GM13977 (cell line): ENCODE results near the gene FLT1.

Experiments
- DNase-seq: peaks from one replicate; pipeline ENCODE4 v3.0.0; 2012; ENCODE audit warnings: low spot score
- in situ Hi-C: fragments of 300-500 bp; cut with MboI; formaldehyde crosslinking; loops from one replicate; pipeline ENCODE4 v1.12.0; 2022; ENCODE audit warnings: low sequenced_read_pairs, low pct_unique_long_range_greater_than_20kb, mixed read lengths, inconsistent platforms; ENCODE audit not compliant: unreplicated experiment
- TF ChIP-seq, protein P1 (sequence below): IDR thresholded peaks from 2 replicates; pipeline ENCODE4 v1.5.1; 2012; ENCODE audit warnings: mild to moderate bottlenecking, control low read depth; ENCODE audit not compliant: insufficient read depth; ENCODE audit errors: extremely low read depth, missing control alignments

The FLT1 gene

GRCh38 chr13:28530729-28531076, 35.8 kb upstream of the FLT1 start:
- in situ Hi-C loops, result no loop called here
- DNase-seq, result peak; percentile 38
- TF ChIP-seq, protein P1, sequence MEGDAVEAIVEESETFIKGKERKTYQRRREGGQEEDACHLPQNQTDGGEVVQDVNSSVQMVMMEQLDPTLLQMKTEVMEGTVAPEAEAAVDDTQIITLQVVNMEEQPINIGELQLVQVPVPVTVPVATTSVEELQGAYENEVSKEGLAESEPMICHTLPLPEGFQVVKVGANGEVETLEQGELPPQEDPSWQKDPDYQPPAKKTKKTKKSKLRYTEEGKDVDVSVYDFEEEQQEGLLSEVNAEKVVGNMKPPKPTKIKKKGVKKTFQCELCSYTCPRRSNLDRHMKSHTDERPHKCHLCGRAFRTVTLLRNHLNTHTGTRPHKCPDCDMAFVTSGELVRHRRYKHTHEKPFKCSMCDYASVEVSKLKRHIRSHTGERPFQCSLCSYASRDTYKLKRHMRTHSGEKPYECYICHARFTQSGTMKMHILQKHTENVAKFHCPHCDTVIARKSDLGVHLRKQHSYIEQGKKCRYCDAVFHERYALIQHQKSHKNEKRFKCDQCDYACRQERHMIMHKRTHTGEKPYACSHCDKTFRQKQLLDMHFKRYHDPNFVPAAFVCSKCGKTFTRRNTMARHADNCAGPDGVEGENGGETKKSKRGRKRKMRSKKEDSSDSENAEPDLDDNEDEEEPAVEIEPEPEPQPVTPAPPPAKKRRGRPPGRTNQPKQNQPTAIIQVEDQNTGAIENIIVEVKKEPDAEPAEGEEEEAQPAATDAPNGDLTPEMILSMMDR, result no peak

DNA sequence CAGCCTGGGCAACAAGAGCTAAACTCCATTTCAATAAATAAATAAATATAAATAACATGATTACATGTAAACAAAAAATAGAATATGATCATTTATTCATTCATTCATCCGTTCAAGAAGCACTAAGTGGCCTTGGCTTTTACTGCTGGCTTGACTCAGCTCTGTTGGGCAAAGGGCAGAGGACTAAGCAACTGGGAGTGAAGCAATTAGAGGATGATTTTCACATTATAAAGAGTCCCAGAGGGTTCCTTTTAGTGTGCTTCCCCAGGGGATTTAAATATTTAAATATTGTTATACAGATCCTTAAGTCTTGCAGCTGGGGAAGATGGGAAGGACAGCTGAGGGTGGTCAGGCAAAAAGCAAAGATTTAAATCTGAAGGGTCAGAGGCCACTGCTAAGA, 34.9 kb upstream of the FLT1 start:
- DNase-seq, result no peak
- in situ Hi-C loops, result no loop called here
- TF ChIP-seq, protein P1, result no peak

GRCh38 chr13:28528848-28529247, 33.9 kb upstream of the FLT1 start:
- DNase-seq, result no peak
- in situ Hi-C loops, result no loop called here
- TF ChIP-seq, protein P1, result no peak

DNA sequence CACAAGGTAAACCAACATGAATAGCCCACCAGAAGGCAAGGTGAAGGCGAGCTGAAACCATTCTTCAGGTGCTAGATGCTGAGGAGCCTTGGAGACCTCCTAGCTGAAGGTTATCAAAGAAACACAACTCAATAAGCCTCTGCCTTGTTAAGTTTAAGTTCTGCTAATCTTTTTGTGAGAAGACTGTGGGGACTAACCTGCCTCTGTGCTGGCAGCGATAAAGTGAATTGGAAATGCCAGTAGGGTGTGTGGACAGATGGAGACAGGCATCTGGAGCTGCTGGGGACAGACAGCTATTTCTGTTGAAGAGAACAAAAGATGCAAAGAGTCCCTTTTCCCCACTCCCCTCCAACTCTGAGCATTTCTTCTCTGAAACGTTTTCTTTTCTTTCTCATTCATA, 33.5 kb upstream of the FLT1 start:
- in situ Hi-C loops, result no loop called here

GRCh38 chr13:28527629-28528028, 32.7 kb upstream of the FLT1 start:
- TF ChIP-seq, protein P1, result no peak
- in situ Hi-C loops, result no loop called here
- no peak for DNase-seq

More for the DNA sequence above, 33.5 kb upstream of the FLT1 start:
- TF ChIP-seq, protein P1, result no peak
- DNase-seq, result no peak

- TF ChIP-seq, protein P1, result no peak
- in situ Hi-C loops, result no loop called here
- no peak for DNase-seq
Measured at GRCh38 chr13:28526876-28527275, 31.9 kb upstream of the FLT1 start.

- TF ChIP-seq, protein P1, result no peak
- in situ Hi-C loops, result no loop called here
Measured at GRCh38 chr13:28522871-28523270, 27.9 kb upstream of the FLT1 start.

More at GRCh38 chr13:28522871-28523270, 27.9 kb upstream of the FLT1 start:
- no peak for DNase-seq
